A673 (cell line): ENCODE measurements around the gene CD5L. TPM values are rescaled to one million over a fixed set of nuclear protein-coding genes. Genes with fewer than 3 reads are reported as not detected.

Source experiments
- BruUV-seq: library from RNA; stranded (reverse); fragments of 400-500 nt; replicated peaks from 2 replicates; lab custom pipeline; 2021; lab: Mats Ljungman, UMichigan
- CTCF ChIA-PET: fragments of 300-600 bp; sonication (Branson Sonifier 250); formaldehyde crosslinking; loops from one replicate; lab custom pipeline; 2022; ENCODE audit warnings: antibody characterized with exemption; lab: Charles Lee
- POLR2A ChIA-PET: fragments of 300-600 bp; sonication (Branson Sonifier 250); formaldehyde crosslinking; loops from one replicate; lab custom pipeline; 2022; ENCODE audit warnings: antibody characterized with exemption; ENCODE audit not compliant: low non-redundant PET; lab: Charles Lee
- DNase-seq: peaks from one replicate; pipeline ENCODE4 v3.0.0-alpha.2; 2015; ENCODE audit warnings: low spot score
- H3K27ac ChIP-seq: fragments of 200-600 bp; sonication (generic); 2 replicates; pipeline ENCODE4 v1.5.1; 2016; ENCODE audit warnings: mixed run types, low read depth, mild to moderate bottlenecking, mixed read lengths, antibody characterized with exemption, low read length; ENCODE audit not compliant: poor library complexity, severe bottlenecking
- H3K27me3 ChIP-seq: fragments of 200-600 bp; sonication (generic); replicated peaks from 2 replicates; pipeline ENCODE4 v1.6.1; 2017; ENCODE audit warnings: mixed run types, low read depth, mild to moderate bottlenecking, mixed read lengths, antibody characterized with exemption, low read length; ENCODE audit not compliant: insufficient read depth, poor library complexity
- H3K36me3 ChIP-seq: fragments of 200-600 bp; sonication (generic); 2 replicates; pipeline ENCODE4 v1.6.1; 2016; ENCODE audit warnings: mixed run types, mild to moderate bottlenecking, mixed read lengths, antibody characterized with exemption, low read length; ENCODE audit not compliant: insufficient read depth, poor library complexity, severe bottlenecking
- H3K4me1 ChIP-seq: fragments of 200-600 bp; sonication (generic); 2 replicates; pipeline ENCODE4 v1.6.1; 2017; ENCODE audit warnings: mixed run types, mild to moderate bottlenecking, mixed read lengths, antibody characterized with exemption, low read length; ENCODE audit not compliant: insufficient read depth, poor library complexity, severe bottlenecking
- H3K4me3 ChIP-seq: fragments of 200-600 bp; sonication (generic); 2 replicates; pipeline ENCODE4 v1.5.1; 2016; ENCODE audit warnings: low read depth, mixed run types, mild to moderate bottlenecking, mixed read lengths, low read length; ENCODE audit not compliant: poor library complexity, severe bottlenecking
- H3K9me3 ChIP-seq: fragments of 200-600 bp; sonication (generic); 2 replicates; pipeline ENCODE4 v1.6.1; 2016; ENCODE audit warnings: mixed run types, low read depth, mild to moderate bottlenecking, mixed read lengths, antibody characterized with exemption, low read length; ENCODE audit not compliant: poor library complexity, severe bottlenecking
- EZH2 ChIP-seq: fragments of 200-600 bp; sonication (generic); IDR thresholded peaks from 2 replicates; pipeline ENCODE4 v1.6.1; 2017; ENCODE audit warnings: borderline replicate concordance, low read depth, mild to moderate bottlenecking, mixed read lengths, antibody characterized with exemption, low read length; ENCODE audit not compliant: poor library complexity, severe bottlenecking
- intact Hi-C: fragments of 100-400 bp; cut with micrococcal nuclease; formaldehyde crosslinking; loops from one replicate; pipeline ENCODE4 v1.10.0; 2022; ENCODE audit not compliant: unreplicated experiment
- total RNA-seq: library from RNA; stranded (reverse); gene quantifications from 2 replicates; pipeline ENCODE4 v1.2.3, GENCODE V29; 2021
- TF ChIP-seq, protein P1 (sequence below): fragments of 300-800, 200-600 bp; sonication (generic); conservative IDR thresholded peaks from 2 replicates; pipeline ENCODE4 v1.5.1; 2017; ENCODE audit warnings: low read depth, mild to moderate bottlenecking, antibody characterized with exemption, low read length, moderate library complexity, mixed read lengths

Gene CD5L
- total RNA-seq, 1 experiment from 2014 or later: not detected

DNA sequence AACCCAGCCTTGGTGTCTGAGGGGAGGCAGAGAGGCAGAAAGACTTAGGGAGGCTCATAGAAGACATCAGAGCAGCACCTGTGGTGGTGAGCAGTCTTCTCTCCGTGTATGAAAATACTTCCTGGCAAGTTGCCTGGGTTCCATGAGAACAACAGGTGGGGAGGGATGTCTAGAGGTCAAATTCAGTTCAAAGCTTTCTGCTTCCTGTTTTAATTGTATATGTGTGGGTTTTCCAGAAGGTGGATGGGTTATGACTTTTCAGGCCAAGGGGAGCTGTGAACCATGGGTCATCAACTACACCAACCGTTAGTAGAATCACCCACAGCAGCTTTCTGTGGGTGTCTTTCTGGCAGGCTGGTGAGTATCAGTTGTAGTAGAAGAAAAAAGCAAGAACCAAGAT is 60.6 kb downstream of the CD5L start:
- intact Hi-C loops: no loop called here
- POLR2A ChIA-PET: no interaction called here

More for the DNA sequence above, 60.6 kb downstream of the CD5L start:
- no peaks in the 10 kb centered on the region for H3K36me3 ChIP-seq
- H3K27ac ChIP-seq: no peak overlapping the region
- BruUV-seq: no TSS peak
- TF ChIP-seq, protein P1, sequence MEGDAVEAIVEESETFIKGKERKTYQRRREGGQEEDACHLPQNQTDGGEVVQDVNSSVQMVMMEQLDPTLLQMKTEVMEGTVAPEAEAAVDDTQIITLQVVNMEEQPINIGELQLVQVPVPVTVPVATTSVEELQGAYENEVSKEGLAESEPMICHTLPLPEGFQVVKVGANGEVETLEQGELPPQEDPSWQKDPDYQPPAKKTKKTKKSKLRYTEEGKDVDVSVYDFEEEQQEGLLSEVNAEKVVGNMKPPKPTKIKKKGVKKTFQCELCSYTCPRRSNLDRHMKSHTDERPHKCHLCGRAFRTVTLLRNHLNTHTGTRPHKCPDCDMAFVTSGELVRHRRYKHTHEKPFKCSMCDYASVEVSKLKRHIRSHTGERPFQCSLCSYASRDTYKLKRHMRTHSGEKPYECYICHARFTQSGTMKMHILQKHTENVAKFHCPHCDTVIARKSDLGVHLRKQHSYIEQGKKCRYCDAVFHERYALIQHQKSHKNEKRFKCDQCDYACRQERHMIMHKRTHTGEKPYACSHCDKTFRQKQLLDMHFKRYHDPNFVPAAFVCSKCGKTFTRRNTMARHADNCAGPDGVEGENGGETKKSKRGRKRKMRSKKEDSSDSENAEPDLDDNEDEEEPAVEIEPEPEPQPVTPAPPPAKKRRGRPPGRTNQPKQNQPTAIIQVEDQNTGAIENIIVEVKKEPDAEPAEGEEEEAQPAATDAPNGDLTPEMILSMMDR: no peak
- no peak for TF ChIP-seq EZH2
- DNase-seq: no peak
- no peak overlapping the region for H3K4me3 ChIP-seq
- no peaks in the 10 kb centered on the region for H3K27me3 ChIP-seq
- CTCF ChIA-PET: interaction anchor here (0.7 kb wide), 1 partner anchor 211 kb away, joined by 3 read pairs; no protein-coding TSS in a partner anchor
- H3K9me3 ChIP-seq: no peaks in the 10 kb centered on the region
- peaks cover 14% of the 10 kb centered on the region for H3K4me1 ChIP-seq

Other genes with a start within 250 kb of the CD5L start
- gene FCRL4, start 243.7 kb downstream of the CD5L start, total RNA-seq: not detected in 2 replicates
- gene FCRL3, start 141.0 kb downstream of the CD5L start, total RNA-seq: not detected in 2 replicates
- gene FCRL2, start 64.7 kb downstream of the CD5L start, total RNA-seq: not detected in 2 replicates
- not detected in 2 replicates for gene FCRL1, start 21.7 kb downstream of the CD5L start, total RNA-seq
- gene KIRREL1, start 151.8 kb upstream of the CD5L start, total RNA-seq: 187 and 211 TPM in 2 replicates